Activated CD4-positive, CD25-positive, alpha-beta regulatory T cell treated with anti-CD3 and anti-CD28 coated beads, Interleukin-2, amount 50 U/mL, for 16 hours (primary cell): ENCODE measurements around the gene PTPN14.
A peak's percentile ranks its signal among the peaks of the same experiment; 100 is the strongest.

Experiments used
- DNase-seq: peaks from one replicate; pipeline ENCODE4 v3.0.0-alpha.2; 2020; ENCODE audit warnings: low read depth, low spot score

Gene PTPN14

GRCh38 chr1:214429951-214430770 is 121.2 kb downstream of the PTPN14 start:
- no peak for DNase-seq

- DNase-seq, result peak; percentile 14
These were observed 123.5 kb downstream of the PTPN14 start for GRCh38 chr1:214427871-214428277.

DNA sequence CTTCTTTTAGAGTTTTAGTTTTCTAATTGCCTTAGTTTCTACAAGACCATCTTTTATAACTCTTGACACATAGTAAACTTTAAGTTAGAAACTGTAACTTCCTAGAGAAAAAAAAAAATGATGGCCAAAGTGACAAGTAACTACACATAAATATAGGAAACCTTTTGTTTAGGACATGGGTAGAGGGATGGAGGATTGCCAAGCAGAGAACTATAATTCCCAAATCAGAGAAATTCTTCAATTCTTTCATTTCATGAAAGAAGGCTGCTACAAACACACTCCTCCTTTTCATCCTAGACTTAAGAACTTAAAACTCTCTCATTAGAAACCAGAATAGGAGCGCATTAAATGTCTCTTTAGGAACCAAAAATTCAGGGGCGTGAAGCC is 125.0 kb downstream of the PTPN14 start:
- DNase-seq, result no peak

GRCh38 chr1:214425716-214426425 is 125.5 kb downstream of the PTPN14 start:
- DNase-seq, result no peak

DNA sequence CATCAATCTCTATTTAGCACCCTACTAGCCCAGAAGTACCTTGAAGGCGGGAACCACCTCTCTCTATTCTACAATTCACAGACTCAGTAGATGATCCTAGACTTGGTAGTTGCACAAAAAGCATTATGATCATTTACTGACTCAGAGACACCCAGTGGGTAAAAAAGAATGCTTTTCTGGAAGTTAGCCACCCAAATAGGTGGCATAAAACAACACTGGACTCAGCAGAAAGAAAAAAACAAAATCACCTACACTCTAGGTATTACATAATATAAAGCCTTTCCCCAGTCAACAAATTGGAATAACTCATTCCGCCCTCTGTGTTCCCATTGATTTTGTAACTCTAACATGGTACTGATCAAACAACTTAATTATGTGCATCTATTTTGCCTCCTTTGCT is 126.3 kb downstream of the PTPN14 start:
- DNase-seq, result no peak

DNA sequence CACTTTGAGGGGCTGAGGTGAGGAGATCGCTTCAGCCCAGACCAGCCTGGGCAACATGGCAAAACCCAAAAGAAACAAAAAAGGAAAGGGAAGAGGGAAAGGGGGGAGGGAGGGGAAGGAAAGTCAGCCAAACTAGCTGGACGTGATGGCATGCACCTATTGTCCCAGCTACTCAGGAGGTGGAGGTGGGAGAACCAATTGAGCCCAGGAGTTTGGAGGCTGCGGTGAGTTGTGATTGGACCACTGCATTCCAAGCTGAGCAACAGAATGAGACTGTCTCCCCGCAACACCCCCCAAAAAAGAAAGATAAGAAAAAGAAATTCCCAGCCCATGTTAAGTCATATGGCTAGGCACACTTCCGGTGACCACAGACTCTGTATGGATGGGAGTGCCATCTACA is 128.4 kb downstream of the PTPN14 start:
- no peak for DNase-seq

DNA sequence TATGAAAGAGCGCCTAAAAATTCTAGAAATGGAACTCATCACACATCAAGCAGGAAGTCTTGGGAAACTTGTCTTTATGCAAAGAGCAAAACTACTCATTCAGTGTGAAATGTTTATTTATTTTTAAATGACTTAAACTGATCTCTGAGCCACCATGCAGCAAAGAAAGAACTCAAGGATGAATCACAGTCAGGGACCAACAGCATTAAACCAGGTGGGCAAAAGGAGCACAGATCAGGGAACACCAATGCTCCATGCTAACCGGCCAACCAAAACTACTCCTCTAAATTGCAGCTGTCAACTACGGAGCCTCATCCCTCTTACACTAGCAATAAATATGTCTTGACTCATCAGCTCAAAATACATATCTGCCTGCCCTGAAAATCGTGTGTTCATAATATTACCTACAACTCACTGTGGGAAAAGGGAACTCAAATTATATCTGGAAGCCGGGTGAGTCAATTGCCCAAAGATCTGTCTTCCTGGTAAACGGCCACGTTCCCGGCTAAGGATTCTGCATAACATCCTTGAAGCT is 129.2 kb downstream of the PTPN14 start:
- DNase-seq, result no peak

- no peak for DNase-seq
These were observed 130.6 kb downstream of the PTPN14 start for GRCh38 chr1:214420833-214421232.

- no peak for DNase-seq
These were observed 131.1 kb downstream of the PTPN14 start for GRCh38 chr1:214420341-214420740.

- DNase-seq, result no peak
These were observed 131.8 kb downstream of the PTPN14 start for GRCh38 chr1:214419650-214420049.

DNA sequence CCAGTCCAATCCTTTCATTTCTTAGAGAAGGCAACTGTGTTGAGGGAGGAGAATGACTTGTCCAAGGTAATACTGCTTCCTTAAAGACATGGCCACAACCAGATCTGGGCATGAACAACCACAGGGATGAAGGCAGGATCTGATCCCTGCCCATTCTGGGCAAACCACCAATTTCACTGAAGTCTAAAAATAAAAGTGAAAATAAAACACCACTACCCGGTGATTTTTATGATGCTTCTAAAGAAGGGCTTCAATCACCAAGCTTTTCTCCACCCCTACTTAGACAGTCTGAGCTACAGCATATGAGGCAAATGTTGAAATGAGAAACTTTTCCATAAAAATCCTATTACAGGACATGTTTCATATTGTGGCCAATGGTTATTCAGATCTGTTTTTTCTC is 133.0 kb downstream of the PTPN14 start:
- no peak for DNase-seq

GRCh38 chr1:214417545-214418210 is 133.7 kb downstream of the PTPN14 start:
- DNase-seq, result no peak

GRCh38 chr1:214416858-214417257 is 134.5 kb downstream of the PTPN14 start:
- no peak for DNase-seq

DNA sequence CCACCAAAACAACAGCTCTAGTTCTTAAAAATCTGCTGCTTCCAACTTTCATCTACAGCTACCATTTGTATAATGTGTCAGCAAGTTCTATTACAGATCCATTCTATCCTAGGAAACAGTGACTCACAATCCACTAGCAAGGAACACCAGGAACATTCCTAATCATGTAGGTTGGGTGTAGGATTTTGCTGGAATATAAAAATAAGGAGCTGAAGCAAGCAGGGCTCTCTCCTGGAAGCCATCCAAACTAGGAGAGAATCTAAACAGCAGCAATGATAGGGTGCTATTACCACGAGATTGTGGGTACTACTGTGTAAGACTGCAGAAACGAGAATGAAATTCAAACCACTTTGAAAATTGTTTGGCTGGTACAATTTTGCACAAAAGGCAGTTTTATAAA is 135.0 kb downstream of the PTPN14 start:
- no peak for DNase-seq

DNA sequence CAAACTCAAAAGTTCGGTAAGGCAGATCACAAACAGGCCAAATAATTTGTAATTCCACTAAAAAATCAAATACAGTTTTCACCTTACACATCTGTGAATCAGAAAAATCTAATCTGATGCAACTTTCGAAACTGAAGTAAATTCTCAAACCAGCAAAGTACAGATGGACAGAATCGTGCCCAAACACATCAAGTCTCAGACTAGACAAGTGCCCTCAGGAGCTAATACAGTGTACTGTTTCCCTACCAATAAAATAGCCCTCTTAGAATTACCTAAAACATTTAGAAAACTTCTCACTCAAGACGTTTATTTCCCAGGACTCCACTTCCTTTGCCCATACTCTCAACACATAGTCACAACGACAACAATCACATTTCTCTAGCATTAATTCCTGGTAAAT is 136.3 kb downstream of the PTPN14 start:
- DNase-seq, result no peak

GRCh38 chr1:214414691-214415090 is 136.7 kb downstream of the PTPN14 start:
- DNase-seq, result no peak

DNA sequence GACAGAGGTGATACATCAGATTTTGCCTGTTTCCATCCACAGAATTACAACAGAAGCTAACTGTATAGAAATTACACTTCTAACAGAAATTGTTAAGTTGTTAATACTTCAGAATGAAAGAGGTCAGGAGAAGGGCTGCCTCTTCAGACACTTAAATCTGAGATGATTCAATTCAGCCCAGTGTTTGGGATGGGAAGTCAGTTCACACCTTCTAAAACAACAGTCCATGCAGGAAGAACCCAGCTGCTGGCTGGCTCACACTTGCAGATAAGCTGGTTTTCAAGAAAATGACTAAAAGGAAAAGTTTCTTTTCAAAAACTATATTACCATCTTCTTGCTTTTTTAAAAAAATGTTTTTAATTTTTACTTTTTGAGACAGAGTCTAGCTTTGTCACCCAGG is 138.1 kb downstream of the PTPN14 start:
- DNase-seq, result no peak

DNA sequence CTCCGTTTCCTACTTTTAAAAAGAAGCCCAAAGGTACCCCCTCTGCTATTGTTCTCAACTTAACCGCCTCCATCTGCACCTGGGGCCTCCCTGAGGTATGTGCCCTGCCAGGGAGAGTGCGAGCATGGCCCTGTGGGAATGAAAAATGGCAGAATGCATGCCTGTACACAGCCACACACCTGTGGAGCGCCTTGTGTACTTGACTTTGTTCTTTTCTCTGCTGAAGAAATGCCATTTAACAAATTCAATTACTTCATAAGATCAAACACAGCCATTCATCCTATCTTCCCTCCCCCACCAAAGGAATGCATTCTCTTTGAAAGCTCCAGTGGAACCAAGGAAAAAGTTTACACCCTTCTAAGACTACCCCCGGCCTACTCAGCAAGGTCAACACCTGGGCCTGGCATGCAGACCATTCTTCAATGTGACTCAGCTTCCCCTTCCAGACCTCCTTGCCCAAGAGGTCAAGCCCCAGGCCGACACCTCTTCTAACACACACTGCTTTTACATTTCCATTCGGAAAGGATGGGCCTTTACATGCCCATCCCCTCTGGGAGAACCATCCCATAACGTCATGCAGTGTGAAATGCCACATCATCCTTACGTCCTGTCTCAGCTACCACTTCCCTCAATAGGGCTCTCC is 146.7 kb downstream of the PTPN14 start:
- no peak for DNase-seq

- DNase-seq, result no peak
These were observed 147.2 kb downstream of the PTPN14 start for GRCh38 chr1:214404154-214404553.

- no peak for DNase-seq
These were observed 148.0 kb downstream of the PTPN14 start for GRCh38 chr1:214403431-214403830.

DNA sequence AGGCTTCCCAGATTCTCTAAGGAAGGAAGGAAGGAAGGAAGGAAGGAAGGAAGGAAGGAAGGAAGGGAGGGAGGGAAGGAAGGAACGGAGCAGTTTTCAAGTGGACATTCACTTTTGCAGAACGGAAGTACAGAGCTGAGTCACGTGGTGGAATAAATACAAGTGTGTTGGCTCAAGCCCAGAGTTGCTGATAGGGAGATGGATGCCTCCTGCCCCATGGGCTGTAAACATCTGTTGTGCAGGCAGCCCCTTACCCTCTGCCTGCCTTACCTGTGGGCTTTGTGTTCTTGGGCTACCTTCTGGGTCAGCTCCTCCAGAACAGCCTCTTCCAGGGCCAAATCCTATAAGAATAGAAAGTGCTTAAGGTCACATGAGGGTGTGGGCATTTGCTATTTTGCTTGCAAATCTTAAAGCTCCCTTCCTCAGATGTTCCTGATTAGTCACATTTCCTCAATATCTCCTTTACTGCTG is 148.8 kb downstream of the PTPN14 start:
- no peak for DNase-seq

GRCh38 chr1:214401666-214402065 is 149.7 kb downstream of the PTPN14 start:
- DNase-seq, result no peak
